Measurements from ENCODE around the gene DISP2.

DISP2 gene

DNA sequence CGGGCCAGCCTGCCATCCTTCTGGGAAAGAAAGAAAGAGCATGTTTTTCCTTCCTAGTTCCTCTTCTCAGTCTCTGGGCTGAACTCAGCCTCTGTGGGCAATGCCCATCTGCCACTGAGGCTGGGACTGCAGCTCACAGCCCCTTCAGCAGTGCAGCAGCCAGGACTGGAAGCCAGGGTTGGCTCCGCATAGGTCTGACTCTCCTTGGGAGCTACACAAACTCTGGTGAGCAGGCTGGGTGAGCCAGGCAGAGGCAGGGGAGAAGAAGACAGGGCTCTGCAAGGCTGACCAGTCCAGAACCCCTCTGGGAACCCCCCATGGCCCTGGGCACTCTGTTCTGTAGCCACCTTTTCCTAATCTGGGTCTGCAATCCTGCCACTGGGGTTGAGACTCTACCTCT lies 3.6 kb downstream of the DISP2 start:
- no peak for DNase-seq (ENCODE audit: low read depth, low spot score)

DNA sequence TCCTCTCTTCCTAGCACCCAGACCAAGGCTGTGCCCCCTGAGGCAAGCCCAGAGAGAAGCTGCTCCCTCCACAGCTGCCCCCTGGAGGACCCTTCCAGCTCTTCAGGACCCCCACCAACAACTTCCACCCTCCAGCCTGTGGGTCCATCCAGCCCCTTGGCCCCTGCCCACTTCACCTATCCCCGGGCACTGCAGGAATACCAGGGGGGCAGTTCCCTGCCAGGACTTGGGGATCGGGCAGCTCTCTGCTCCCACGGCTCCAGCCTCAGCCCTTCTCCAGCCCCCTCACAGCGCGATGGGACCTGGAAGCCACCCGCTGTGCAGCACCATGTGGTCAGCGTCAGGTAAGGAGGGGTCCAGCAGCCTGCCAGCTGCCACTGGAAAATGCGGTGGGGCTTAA lies 5.6 kb downstream of the DISP2 start:
- no peak for DNase-seq (ENCODE audit: low read depth, low spot score)

DNA sequence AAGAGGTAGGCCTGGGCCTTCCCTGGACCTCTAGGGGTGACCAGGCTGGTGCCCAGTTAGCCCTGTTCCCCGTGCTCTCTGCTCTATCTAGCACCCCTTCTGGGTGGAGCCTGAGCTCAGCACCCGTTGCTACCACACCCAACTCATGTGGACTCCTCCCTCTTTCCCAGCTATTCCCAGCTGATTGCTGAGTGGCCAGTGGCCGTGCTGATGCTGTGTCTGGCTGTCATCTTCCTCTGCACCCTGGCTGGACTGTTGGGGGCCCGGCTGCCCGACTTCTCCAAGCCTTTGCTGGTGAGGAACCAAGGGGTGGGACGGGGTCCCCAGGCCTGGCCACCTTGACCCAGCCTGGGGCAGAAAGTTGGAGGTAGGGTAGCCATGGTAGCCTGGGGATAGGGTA lies 6.2 kb downstream of the DISP2 start:
- DNase-seq (ENCODE audit: low read depth, low spot score) = no peak

DNA sequence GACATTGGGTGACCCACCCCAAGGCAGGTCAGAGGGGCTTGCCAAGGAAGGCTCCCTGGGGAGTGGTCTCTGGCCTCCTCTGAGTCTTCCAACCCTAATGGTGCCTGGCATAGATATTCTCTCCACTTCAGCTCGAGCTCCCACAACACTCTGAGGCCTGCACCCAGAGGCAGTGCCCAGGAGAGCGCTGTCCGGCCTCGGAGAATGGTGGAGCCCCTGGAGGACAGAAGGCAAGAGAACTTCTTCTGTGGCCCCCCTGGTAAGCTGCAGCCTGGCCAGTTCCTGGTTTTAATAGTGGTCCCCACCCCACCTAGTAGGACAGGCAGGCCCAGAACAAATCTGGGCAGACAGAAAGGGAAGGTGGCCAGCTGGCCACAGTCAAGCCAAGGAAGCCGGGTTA lies 7.0 kb downstream of the DISP2 start:
- DNase-seq (ENCODE audit: low read depth, low spot score) = no peak

DNA sequence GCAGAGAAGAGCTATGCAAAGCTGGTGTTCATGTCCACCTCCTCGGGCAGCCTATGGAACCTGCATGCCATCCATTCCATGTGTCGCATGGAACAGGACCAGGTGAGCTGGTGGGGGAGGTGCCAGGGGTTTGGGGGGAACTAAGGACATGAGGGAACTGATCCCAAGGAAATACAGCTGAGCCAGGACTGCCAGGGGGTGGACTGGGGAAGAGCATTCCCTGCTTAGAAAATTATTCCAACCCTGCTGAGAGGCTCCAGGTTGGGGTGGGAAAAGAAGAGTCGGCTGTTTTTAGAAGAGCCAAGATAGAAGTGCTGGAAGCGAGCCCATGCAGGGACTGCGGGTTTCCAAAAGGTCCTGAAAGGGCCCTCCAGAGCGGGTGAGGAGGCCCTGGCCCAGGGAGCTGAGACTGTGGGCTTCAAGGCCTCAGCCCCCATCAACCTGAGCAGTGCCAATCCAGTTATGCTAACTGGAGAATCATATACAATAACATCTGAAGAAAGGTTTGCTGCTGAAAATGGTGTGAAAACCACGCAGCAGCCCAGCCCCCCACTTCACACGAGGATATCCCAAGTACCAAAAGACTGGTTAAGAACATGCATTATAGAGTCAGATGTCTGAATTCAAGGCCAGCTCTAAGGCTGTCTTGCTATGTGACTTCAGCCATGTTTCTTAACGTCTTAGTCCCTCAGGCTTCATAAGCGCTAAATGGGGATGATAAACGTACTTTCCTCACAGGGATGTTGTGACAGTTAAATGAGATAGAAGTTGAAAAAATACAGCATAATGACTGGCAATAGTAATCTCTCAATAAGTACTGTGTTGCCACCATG lies 7.8 kb downstream of the DISP2 start:
- DNase-seq (ENCODE audit: low read depth, low spot score) = no peak

DNA sequence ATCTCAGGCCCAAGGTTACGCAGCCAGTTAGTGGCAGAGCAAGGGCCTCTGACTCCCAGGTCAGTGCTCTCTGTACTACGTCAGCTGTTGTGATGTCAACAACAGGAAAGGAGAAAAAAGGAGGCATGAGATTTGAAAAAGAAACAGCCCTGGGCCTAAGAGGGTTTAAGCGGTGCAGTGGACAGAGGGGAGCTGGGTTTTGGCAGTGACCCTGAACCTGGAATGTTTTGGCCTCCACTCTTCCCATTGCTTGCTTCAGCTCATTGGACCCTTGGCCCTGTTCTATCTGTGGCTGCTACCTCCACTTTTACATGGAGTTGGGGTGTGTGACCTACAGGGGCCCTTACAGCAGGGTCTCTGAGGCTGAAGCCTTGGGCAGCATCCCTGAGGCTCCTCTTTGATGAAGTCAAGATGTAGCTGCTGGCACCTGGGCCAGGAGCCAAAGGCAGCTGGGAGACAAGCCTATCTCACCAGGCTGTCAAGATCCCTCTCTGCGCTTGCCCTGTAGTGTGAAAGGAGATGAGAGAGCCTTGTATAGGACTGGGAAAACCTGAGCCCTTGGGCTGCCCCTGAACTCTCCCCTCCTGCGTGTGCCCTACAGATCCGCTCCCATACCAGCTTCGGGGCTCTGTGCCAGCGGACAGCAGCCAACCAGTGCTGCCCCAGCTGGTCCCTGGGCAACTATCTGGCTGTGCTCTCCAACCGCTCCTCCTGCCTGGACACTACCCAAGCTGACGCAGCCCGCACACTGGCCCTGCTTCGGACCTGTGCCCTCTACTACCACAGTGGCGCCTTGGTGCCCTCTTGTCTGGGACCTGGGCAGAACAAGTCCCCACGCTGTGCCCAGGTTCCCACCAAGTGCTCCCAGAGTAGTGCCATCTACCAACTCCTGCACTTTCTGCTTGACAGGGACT lies 8.7 kb downstream of the DISP2 start:
- DNase-seq (ENCODE audit: low read depth, low spot score) = no peak

DNA sequence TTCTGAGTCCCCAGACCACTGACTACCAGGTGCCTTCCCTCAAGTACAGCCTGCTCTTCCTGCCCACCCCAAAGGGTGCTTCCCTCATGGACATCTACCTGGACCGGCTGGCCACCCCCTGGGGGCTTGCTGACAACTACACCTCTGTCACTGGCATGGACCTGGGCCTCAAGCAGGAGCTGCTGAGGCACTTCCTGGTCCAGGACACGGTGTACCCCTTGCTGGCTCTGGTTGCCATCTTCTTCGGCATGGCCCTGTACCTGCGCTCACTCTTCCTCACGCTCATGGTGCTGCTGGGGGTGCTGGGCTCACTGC lies 9.3 kb downstream of the DISP2 start:
- peak; percentile 1 for DNase-seq (ENCODE audit: low read depth, low spot score)

DNA sequence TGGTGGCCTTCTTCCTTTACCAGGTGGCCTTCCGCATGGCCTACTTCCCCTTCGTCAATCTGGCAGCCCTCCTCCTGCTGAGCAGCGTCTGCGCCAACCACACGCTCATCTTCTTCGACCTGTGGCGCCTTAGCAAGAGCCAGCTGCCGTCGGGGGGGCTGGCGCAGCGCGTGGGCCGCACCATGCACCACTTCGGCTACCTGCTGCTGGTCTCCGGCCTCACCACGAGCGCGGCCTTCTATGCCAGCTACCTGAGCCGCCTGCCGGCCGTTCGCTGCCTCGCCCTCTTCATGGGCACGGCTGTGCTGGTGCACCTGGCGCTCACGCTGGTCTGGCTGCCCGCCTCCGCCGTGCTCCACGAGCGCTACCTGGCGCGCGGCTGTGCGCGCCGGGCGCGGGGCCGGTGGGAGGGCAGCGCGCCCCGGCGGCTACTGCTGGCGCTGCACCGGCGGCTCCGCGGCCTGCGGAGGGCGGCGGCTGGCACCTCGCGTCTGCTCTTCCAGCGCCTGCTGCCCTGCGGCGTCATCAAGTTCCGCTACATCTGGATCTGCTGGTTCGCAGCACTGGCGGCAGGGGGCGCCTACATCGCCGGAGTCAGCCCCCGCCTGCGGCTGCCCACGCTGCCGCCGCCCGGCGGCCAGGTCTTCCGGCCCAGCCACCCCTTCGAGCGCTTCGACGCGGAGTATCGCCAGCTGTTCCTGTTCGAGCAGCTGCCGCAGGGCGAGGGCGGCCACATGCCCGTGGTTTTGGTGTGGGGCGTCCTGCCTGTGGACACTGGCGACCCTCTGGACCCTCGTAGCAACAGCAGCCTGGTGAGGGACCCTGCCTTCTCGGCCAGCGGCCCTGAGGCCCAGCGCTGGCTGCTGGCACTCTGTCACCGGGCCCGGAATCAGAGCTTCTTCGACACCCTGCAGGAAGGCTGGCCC lies 9.9 kb downstream of the DISP2 start:
- DNase-seq (ENCODE audit: low read depth, low spot score) = peak; percentile 96

DNA sequence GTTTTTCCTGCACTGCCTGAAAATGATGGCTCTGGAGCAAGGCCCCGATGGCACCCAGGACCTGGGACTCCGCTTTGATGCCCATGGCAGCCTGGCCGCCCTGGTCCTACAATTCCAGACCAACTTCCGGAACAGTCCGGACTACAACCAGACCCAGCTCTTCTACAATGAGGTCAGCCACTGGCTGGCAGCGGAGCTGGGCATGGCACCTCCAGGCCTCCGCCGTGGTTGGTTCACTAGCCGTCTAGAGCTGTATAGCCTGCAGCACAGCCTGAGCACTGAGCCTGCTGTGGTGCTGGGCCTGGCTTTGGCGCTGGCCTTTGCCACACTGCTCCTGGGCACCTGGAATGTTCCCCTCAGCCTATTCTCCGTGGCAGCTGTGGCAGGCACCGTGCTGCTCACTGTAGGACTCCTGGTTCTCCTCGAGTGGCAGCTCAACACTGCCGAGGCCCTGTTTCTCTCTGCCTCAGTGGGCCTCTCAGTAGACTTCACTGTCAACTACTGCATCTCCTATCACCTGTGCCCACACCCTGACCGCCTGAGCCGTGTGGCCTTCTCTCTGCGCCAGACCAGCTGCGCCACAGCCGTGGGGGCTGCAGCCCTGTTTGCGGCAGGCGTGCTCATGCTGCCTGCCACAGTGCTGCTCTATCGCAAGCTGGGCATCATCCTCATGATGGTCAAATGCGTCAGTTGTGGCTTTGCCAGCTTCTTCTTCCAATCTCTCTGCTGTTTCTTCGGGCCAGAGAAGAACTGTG lies 10.9 kb downstream of the DISP2 start:
- DNase-seq (ENCODE audit: low read depth, low spot score) = peak; percentile 1

DNA sequence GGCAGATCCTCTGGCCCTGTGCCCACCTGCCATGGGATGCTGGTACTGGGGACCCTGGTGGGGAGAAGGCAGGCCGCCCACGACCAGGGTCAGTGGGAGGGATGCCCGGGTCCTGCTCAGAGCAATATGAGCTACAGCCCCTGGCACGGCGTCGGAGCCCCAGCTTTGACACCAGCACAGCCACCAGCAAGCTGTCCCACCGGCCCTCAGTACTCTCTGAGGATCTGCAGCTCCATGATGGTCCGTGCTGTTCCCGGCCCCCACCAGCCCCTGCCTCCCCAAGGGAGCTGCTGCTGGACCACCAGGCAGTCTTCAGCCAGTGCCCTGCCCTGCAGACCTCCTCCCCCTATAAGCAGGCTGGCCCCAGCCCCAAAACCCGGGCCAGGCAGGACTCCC lies 11.5 kb downstream of the DISP2 start:
- no peak for DNase-seq (ENCODE audit: low read depth, low spot score)

DNA sequence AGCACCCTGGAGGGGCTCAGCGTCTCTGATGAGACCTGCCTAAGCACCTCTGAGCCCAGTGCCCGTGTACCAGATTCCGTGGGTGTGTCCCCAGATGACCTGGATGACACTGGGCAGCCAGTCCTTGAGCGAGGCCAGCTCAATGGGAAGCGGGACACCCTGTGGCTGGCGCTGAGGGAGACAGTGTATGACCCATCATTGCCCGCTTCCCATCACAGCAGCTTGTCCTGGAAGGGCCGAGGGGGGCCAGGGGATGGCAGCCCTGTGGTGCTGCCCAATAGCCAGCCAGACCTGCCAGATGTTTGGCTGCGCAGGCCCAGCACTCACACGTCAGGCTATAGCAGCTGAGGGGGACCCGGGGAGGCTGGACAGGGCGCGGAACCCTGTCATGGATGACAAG lies 12.0 kb downstream of the DISP2 start:
- DNase-seq (ENCODE audit: low read depth, low spot score) = no peak

DNA sequence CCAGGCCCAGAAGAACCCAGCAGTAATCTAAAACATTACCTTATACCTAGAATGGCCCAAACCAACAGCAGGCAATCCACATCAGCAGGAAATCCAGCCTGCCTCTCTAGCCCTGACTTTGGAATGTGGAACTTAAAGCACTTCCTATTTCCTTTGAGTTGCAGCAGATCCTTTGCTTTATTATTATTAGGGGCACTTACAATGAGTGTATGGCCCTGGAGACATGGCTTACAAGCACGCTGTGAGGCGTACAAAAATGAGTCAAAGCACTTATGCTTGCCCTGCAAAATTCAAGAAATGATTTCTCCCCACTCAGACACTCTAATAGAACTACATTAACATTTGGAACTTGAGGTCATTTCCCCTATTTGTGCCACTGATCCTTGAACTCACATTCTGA lies 15.0 kb downstream of the DISP2 start:
- no peak for DNase-seq (ENCODE audit: low read depth, low spot score)

DNA sequence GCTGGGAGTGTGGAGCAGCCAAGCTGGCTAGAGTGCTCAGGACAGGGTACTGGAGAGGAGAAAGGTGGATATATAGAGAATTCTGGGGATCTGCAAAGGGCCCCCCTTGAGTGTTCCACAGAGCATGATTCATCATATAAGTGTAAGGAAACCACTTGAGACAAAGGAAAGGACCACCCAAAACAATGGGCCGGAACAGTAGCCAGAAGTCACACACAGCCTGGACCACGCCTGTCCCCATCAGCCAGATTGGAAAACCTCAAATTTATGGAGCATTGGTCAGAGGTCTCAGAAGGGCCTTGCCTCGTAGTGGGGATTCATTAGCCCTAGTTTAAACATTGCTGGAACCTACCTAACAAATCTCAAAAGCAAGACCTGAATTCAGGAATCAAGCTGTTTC lies 19.6 kb downstream of the DISP2 start:
- DNase-seq (ENCODE audit: low read depth, low spot score) = no peak

DNA sequence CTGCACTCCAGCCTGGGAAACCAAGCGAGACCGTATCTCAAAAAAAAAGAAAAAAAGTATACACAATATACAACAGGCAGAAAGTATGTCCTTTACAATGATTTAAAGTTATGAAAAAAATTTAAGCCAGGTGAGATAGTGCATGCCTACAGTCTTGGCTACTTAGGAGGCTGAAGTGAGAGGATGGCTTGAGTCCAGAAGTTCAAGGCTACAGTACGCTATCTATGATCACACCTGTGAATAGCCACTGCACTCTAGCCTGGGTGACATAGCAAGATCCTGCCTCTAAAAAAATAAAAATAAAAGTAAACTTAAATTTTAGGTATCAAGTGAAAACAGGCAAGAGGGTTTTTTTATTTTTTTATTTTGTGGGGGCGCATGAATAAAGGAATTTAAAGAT lies 21.4 kb downstream of the DISP2 start:
- no peak for DNase-seq (ENCODE audit: low read depth, low spot score)

DNA sequence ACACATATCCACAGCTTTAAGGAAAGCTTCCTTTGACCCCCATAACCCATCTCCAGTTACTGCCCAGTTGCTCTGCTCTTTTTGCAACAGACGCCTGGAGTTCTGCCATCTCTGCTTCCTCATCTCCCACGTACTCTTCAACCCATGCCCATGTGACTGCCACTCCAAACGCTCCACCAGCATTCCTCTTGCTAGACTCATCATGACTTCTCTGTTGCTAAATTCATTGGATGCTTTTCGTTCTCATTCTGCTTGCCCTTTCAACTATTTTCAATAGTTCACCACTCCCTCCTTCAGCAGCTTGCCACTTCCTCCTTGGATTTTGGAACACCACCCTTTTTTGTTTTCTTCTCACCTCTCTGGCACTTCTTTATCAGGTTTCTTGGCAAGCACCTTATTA lies 21.8 kb downstream of the DISP2 start:
- DNase-seq (ENCODE audit: low read depth, low spot score) = no peak

DNA sequence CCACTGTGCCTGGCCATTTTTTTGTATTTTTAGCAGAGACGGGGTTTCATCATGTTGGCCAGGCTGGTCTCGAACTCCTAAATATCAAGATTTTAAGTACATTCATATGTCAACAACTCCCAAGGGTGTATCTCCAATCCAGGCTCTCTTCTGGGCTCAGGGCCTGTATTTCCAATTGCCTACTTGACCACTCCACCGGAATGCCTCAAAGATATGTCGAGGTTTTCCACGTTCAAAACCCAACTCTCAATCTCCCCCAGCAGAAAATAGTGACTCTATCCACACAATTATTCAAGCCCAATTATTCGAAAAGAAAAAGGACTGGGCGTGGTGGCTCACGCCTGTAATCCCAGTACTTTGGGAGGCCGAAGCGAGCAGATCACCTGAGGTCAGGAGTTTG lies 22.6 kb downstream of the DISP2 start:
- no peak for DNase-seq (ENCODE audit: low read depth, low spot score)

DNA sequence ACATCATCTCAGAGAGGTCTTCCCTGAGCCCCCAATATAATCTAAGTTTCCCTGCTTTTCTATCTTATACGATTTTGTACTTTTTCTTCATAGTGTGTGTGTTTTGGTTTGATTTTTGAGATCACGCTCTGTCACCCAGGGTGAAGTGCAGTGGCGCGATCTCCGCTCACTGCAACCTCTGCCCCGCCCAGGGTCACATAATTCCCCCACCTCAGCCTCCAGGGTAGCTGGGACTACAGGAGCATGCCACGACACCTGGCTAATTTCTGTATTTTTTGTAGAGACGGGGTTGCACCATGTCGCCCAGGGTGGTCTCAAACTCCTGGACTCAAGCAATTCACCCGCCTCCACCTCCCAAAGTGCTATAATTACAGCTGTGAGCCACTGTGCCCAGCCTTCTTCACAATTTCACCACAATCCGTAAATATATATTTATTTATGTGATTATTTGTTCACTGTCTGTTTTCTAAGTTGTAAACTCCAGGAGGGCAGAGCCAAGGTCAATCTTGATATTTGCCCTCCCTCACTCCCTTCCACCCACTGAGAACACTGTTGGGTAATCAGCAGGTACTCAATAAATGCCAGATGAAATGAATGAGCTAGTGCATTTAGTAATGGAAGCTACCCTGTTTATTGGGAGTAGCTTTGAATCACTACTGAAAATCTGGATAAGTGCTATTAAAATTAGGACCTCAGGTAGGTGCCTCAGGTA lies 24.0 kb downstream of the DISP2 start:
- DNase-seq (ENCODE audit: low read depth, low spot score) = no peak

DNA sequence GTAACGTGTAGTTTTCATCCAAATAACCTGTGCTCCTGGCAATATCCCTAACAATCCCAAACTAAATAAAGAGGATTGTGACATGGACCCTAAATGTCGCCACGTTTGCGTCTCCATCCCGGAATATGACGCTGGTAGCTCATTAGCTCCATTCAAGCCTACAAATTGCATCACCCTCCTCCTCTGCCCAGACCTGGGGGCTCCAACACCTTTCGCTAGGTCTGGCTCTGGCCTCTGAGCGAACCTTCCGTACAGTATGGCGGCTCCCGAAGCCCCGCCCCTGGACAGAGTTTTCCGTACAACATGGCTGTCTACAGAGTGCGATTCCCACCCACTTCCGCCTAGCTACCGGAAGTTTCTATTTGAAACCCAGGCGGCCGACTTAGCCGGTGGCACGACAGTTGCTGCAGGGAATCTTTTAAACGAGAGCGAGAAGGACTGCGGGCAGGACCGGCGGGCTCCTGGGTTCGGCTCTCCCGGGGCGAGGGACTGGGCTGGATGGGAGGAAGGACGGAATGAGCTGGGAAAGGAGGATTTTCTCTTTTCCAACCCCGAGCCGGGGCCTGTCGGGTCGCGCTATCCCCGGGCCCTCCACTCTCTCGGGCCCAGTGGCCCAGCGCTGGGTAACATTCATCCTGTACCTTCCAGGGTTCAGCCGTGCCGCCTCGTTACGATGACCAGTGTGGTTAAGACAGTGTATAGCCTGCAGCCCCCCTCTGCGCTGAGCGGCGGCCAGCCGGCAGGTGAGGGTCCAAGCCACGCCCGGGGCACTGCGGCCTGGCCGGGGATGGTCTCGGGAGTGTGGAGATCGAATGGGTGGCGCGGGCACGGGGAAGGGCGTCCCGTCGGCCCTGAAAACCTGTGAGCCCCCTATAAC lies 24.8 kb downstream of the DISP2 start, which contains the start of gene KNSTRN:
Gene KNSTRN (plus strand): TSS at position 142 of the 877 bp plus-strand sequence. CDS start 115 bp downstream, at position 257.
- DNase-seq (ENCODE audit: low read depth, low spot score) = peak; percentile 96

DNA sequence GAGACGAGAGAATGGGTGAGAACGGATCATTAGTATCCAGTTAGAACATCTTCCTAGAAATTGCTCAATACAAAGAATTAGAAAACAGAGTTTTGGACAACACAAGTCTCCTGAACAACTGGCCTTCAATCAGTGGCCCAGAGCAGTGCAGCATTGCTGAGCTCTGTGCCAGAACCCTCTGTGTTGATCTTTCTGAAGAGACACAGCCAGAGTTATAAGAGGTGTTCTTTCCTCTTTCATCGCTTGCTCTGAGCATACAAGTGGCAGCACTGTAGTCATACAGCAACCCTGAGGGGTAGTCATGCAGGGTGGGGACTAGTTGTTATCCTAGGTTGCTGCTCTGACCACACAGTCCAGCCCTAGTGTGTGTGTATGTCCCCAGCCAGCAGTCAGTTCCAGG lies 28.5 kb downstream of the DISP2 start:
- DNase-seq (ENCODE audit: low read depth, low spot score) = no peak

All from ELF-1 (cell line).